Heart left ventricle (tissue), 13 donors: ENCODE results near the gene NELFCD.

ENCODE experiments used
- CTCF ChIP-seq, 12 donors: fragments of 200-600 bp; sonication (generic) in 4 of 12; IDR thresholded peaks; one replicate each; pipeline versions ENCODE4 v1.5.0 to v1.8.0; 2018 to 2022; ENCODE audit warnings: antibody characterized with exemption in 12 of 12, mild to moderate bottlenecking in 5 of 12
- POLR2A ChIP-seq, 2 donors: fragments of 450-650 bp; IDR thresholded peaks; one replicate each; pipeline ENCODE4 v1.6.1; 2017; ENCODE audit warnings: antibody characterized with exemption in 2 of 2, mild to moderate bottlenecking in 2 of 2, moderate library complexity in 2 of 2
- donor health status: ischemic (EF 13 %, LVEDD 7.1; RV severe dilation, severe dysfunction).
- donor health status: DM: no; HTN: yes; CAD: no.
- donor health status: DM: no; HTN: no; CAD: no.
- donor health status: ischemic (EF 25% LVEDD 6.9; RV normal size, moderate dysfunction).
- donor health status: ischemic (EF 25% LVEDD 5.7; RV mildly dilated, moderate dysfunction).
- donor health status: ischemic (EF 35%, LVEDD 5.7; RV mildly dilated, moderate dysfunction).
- donor health status: nonischemic (EF 11% LVEDD 7.7; RV severe dilation, severe dysfunction).
- donor health status: DM: yes; HTN: yes; CAD: no.
- donor health status: PGD.
- donor health status: ischemic (EF 29% LVEDD 5.4; RV normal size, mild dysfunction).
- donor health status: nonischemic (EF 23%, LVEDD 6.1; RV moderate dilation, normal function).

- no peak for TF ChIP-seq CTCF (IDR thresholded peaks at IDR 0.05)
- TF ChIP-seq POLR2A (IDR thresholded peaks at IDR 0.05): no peak
These were observed 21.4 kb upstream of the NELFCD start for GRCh38 chr20:58959652-58960051.
